Activated T-cell treated with anti-CD3 and anti-CD28 coated beads, Interleukin-2, amount 50 U/mL, for 1 hour (primary cell): Measurements from ENCODE around the gene EPHA10.

Source experiments
- DNase-seq: peaks from one replicate; pipeline ENCODE4 v3.0.0-alpha.2; 2020

Gene EPHA10

GRCh38 chr1:37670133-37670532, 94.8 kb downstream of the EPHA10 start:
- DNase-seq: no peak

DNA sequence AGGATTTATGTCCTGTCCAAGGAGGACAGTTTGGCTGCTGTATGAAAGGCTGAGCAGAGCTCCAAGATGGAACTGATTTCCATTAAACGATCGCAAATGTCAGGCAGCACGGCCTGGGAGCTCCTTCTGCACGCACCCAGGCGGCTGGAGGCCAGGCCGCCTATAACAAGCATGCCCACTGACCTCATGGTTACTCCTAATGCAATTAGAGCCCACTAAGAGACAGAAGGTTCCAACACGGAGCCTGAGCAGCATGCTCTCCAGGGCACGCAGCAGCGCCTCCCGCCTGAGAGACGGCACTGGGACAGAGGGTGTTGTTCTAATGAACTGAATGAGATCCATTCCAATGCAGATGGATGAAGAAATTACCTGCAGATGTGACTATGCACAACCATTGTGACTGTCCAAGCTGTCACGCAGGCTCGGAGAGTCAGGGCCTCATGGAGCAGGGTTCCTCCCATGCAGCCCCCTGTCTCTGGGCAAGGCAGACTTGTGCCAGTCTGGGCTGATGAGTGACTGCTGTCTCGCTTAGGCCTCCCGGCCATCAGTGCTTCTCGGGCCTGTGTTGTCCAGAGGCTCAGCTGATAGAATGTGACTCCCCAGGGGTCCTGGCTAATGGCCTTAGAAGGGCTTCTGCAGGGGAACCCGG, 97.8 kb downstream of the EPHA10 start:
- no peak for DNase-seq

- no peak for DNase-seq
Measured at GRCh38 chr1:37666241-37666867, 98.6 kb downstream of the EPHA10 start.
